Right atrium auricular region (tissue), 2 donors: Measurements from ENCODE around the gene CALHM3. TPM values are rescaled to one million over a fixed set of nuclear protein-coding genes. Genes with fewer than 3 reads are reported as not detected.
"Not testable (repeated sequence)": the region's sequence is repeated elsewhere in the genome, so short reads cannot be mapped to it uniquely, and the experiment has no call there.

Experiments
- DNase-seq: peaks from one replicate; pipeline ENCODE4 v3.0.0-alpha.2; 2019; ENCODE audit warnings: low spot score
- H3K27ac ChIP-seq, 2 donors: fragments of 200-600 bp; sonication (generic); 1 replicate in 1 of 2; 2 replicates in 1 of 2; pipeline ENCODE4 v1.5.1; 2016 to 2019
- H3K27me3 ChIP-seq, 2 donors: fragments of 200-600 bp; sonication (generic); one replicate each; pipeline versions ENCODE4 v1.5.1 to v1.6.0; 2017 to 2019
- H3K36me3 ChIP-seq: fragments of 200-600 bp; sonication (generic); one replicate; pipeline ENCODE4 v1.5.1; 2016
- H3K4me1 ChIP-seq, 2 donors: fragments of 200-600 bp; sonication (generic); one replicate each; pipeline versions ENCODE4 v1.5.1 to v1.6.0; 2017 to 2019
- H3K4me3 ChIP-seq, 2 donors: fragments of 200-600 bp; sonication (generic); 1 replicate in 1 of 2; 2 replicates in 1 of 2; pipeline ENCODE4 v1.5.1; 2017 to 2019; ENCODE audit warnings: mild to moderate bottlenecking in 1 of 2, moderate library complexity in 1 of 2
- H3K9me3 ChIP-seq, 2 donors: fragments of 200-600 bp; sonication (generic); one replicate each; pipeline ENCODE4 v1.5.1; 2019
- CTCF ChIP-seq, 2 donors: fragments of 200-600 bp; sonication (generic); IDR thresholded peaks; one replicate each; pipeline ENCODE4 v1.5.1; 2019; ENCODE audit warnings: antibody characterized with exemption in 2 of 2
- total RNA-seq, 2 donors: library from RNA; depleted of rRNA; stranded (reverse); fragments of >200 nt; gene quantifications; one replicate each; pipeline ENCODE4 v1.1.0, GENCODE V29; 2016

The CALHM3 gene
- total RNA-seq, 2 donors from 2014 or later, result not detected

GRCh38 chr10:103491729-103492364, 12.8 kb upstream of the CALHM3 start:
- no peak overlapping the region for H3K27ac ChIP-seq
- no peaks in the 10 kb centered on the region for H3K36me3 ChIP-seq
- no peak for DNase-seq
- no peak for TF ChIP-seq CTCF (IDR thresholded peaks at IDR 0.05)
- peaks cover 0 to 27% of the 10 kb centered on the region in 2 donors for H3K4me1 ChIP-seq
- no peaks in the 10 kb centered on the region for H3K27me3 ChIP-seq
- H3K9me3 ChIP-seq, result no peaks in the 10 kb centered on the region
- no peak overlapping the region for H3K4me3 ChIP-seq

- Histone ChIP-seq H3K4me1 (peaks cover 0 to 27% of the 10 kb centered on the region in 2 donors), H3K27me3 (no peaks in the 10 kb centered on the region), H3K9me3 (no peaks in the 10 kb centered on the region), H3K4me3 (no peak overlapping the region), H3K36me3 (no peaks in the 10 kb centered on the region), H3K27ac (no peak overlapping the region)
- DNase-seq, result no peak
- TF ChIP-seq CTCF (IDR thresholded peaks at IDR 0.05), result no peak
These were observed 11.9 kb upstream of the CALHM3 start for GRCh38 chr10:103490986-103491314.

GRCh38 chr10:103487410-103487708, 8.3 kb upstream of the CALHM3 start:
- H3K36me3 ChIP-seq, result no peaks in the 10 kb centered on the region

GRCh38 chr10:103486635-103487409, 7.8 kb upstream of the CALHM3 start:
- not testable (repeated sequence) for H3K27me3 ChIP-seq, H3K9me3 ChIP-seq, H3K4me1 ChIP-seq, H3K4me3 ChIP-seq, H3K36me3 ChIP-seq, DNase-seq, H3K27ac ChIP-seq

More at GRCh38 chr10:103487410-103487708, 8.3 kb upstream of the CALHM3 start:
- no peaks in the 10 kb centered on the region for H3K27me3 ChIP-seq
- H3K9me3 ChIP-seq, result no peaks in the 10 kb centered on the region
- H3K4me3 ChIP-seq, result no peak overlapping the region
- no peak overlapping the region for H3K27ac ChIP-seq
- DNase-seq, result no peak
- peaks cover 0 to 5% of the 10 kb centered on the region in 2 donors for H3K4me1 ChIP-seq
- no peak for TF ChIP-seq CTCF (IDR thresholded peaks at IDR 0.05)

GRCh38 chr10:103481974-103482531, 3.0 kb upstream of the CALHM3 start:
- Histone ChIP-seq H3K4me3 (no peak overlapping the region), H3K27ac (no peak overlapping the region), H3K36me3 (no peaks in the 10 kb centered on the region), H3K4me1 (no peaks in the 10 kb centered on the region), H3K27me3 (no peaks in the 10 kb centered on the region), H3K9me3 (no peaks in the 10 kb centered on the region)
- DNase-seq, result no peak
- peak; percentile 48 to 71 for TF ChIP-seq CTCF (IDR thresholded peaks at IDR 0.05)

GRCh38 chr10:103480521-103480920, 1.5 kb upstream of the CALHM3 start:
- no peaks in the 10 kb centered on the region for H3K36me3 ChIP-seq
- H3K4me1 ChIP-seq, result no peaks in the 10 kb centered on the region
- no peaks in the 10 kb centered on the region for H3K27me3 ChIP-seq
- no peak overlapping the region for H3K4me3 ChIP-seq
- DNase-seq, result no peak
- no peak for TF ChIP-seq CTCF (IDR thresholded peaks at IDR 0.05)
- H3K9me3 ChIP-seq, result no peaks in the 10 kb centered on the region
- H3K27ac ChIP-seq, result no peak overlapping the region
